ENCODE data around the gene SPTSSB.

DNA sequence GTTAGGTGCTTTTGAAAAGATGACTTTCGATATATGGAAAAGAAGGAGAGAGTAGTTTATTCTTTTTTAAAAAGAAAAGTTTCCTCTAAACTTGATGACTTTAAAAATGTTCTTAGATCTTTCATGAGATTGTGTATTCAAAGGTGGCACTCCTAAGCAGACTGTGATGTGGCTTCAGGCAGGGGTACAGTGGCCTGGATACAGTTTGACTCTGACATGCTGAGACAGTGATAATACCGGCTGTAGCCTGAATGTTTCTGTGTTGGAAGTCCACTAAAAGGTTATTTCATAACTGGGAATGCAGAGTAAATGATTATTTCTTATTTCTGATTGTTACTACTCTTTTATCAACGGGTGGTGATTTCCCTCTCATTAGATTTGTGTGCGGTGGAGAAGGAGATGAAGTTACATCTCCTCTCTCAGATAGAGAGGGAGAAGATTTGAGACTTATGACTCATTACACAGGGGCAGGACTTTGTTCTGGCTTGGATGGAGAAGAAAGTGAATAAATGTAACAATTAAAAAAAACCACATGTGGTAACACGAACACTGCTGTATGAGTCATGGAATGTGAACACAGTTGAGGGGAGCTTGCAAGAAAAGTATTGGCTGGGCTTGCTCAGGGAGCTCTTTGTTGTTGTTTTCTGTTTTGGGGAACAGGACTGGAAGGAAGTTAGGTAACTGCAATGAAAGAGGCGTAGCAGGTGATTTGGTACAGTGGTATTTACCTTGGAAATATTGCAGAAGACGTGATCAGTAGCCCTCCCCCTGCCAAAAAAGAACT is 21.6 kb downstream of the SPTSSB start:
- TF ChIP-seq, protein P1, sequence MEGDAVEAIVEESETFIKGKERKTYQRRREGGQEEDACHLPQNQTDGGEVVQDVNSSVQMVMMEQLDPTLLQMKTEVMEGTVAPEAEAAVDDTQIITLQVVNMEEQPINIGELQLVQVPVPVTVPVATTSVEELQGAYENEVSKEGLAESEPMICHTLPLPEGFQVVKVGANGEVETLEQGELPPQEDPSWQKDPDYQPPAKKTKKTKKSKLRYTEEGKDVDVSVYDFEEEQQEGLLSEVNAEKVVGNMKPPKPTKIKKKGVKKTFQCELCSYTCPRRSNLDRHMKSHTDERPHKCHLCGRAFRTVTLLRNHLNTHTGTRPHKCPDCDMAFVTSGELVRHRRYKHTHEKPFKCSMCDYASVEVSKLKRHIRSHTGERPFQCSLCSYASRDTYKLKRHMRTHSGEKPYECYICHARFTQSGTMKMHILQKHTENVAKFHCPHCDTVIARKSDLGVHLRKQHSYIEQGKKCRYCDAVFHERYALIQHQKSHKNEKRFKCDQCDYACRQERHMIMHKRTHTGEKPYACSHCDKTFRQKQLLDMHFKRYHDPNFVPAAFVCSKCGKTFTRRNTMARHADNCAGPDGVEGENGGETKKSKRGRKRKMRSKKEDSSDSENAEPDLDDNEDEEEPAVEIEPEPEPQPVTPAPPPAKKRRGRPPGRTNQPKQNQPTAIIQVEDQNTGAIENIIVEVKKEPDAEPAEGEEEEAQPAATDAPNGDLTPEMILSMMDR (conservative IDR thresholded peaks at IDR 0.05 in 1 of 2, IDR thresholded peaks at IDR 0.05 in 1 of 2; ENCODE audit: extremely low read depth in 1 of 2, insufficient read depth in 1 of 2, low read depth in 1 of 2, low read length in 2 of 2), result no peak
- TF ChIP-seq EZH2 (IDR thresholded peaks at IDR 0.05; ENCODE audit: borderline replicate concordance, low read length), result no peak

Data from mammary epithelial cell (primary cell).